ENCODE measurements around the gene DNAI4. TPM values are rescaled to one million over a fixed set of nuclear protein-coding genes. Genes with fewer than 3 reads are reported as not detected.

Gene DNAI4
- total RNA-seq, 1 experiment from 2014 or later, result 2.1 TPM

- no peak overlapping the region for H3K4me3 Mint-ChIP-seq
- DNase-seq (ENCODE audit: low spot score), result no peak
- peaks cover 47% of the 10 kb centered on the region for H3K36me3 Mint-ChIP-seq
- H3K4me1 Mint-ChIP-seq, result no peaks in the 10 kb centered on the region
- no peak for ATAC-seq
- TF ChIP-seq USF2 (CRISPR knock-in tag; IDR thresholded peaks at IDR 0.05) (no peak), ATF6 (CRISPR knock-in tag; IDR thresholded peaks at IDR 0.05) (no peak), ZNF317 (CRISPR knock-in tag; IDR thresholded peaks at IDR 0.05; ENCODE audit: borderline replicate concordance, low read depth) (no peak), ZNF671 (CRISPR knock-in tag; IDR thresholded peaks at IDR 0.05) (no peak), EMX1 (CRISPR knock-in tag; IDR thresholded peaks at IDR 0.05) (no peak), CREM (CRISPR knock-in tag; IDR thresholded peaks at IDR 0.05) (no peak), KAT7 (CRISPR knock-in tag; IDR thresholded peaks at IDR 0.05; ENCODE audit: borderline replicate concordance) (no peak), ATF1 (CRISPR knock-in tag; IDR thresholded peaks at IDR 0.05) (no peak), NR2C2 (CRISPR knock-in tag; IDR thresholded peaks at IDR 0.05) (no peak), E2F5 (CRISPR knock-in tag; IDR thresholded peaks at IDR 0.05) (no peak), TP53 (CRISPR knock-in tag; IDR thresholded peaks at IDR 0.05) (no peak), MAX (CRISPR knock-in tag; IDR thresholded peaks at IDR 0.05) (no peak), ZNF281 (CRISPR knock-in tag; IDR thresholded peaks at IDR 0.05) (no peak), ZNF263 (CRISPR knock-in tag; IDR thresholded peaks at IDR 0.05; ENCODE audit: low read depth) (no peak), AR (CRISPR knock-in tag; IDR thresholded peaks at IDR 0.05) (no peak), ZNF532 (CRISPR knock-in tag; IDR thresholded peaks at IDR 0.05; ENCODE audit: borderline replicate concordance) (no peak), FOXP4 (CRISPR knock-in tag; IDR thresholded peaks at IDR 0.05) (no peak), TEAD1 (CRISPR knock-in tag; IDR thresholded peaks at IDR 0.05) (no peak)
- ChIA-PET CTCF (interaction anchor here (0.9 kb wide), 1 partner anchor 261 kb away, joined by 4 read pairs; no protein-coding TSS in a partner anchor), POLR2A (interaction anchor here (0.6 kb wide), 1 partner anchor 873 kb away, joined by 7 read pairs; no protein-coding TSS in a partner anchor)
- no peaks in the 10 kb centered on the region for H3K27me3 Mint-ChIP-seq (ENCODE audit: low read depth)
- H3K27ac Mint-ChIP-seq, result no peak overlapping the region
- H3K9me3 Mint-ChIP-seq, result no peaks in the 10 kb centered on the region
These were observed 26.9 kb upstream of the DNAI4 start for GRCh38 chr1:66951513-66951912.
